Activated T-helper 1 cell treated with anti-CD3 and anti-CD28 coated beads, Interleukin-12 subunit alpha, Interleukin-12 subunit beta, Interleukin-2, Interleukin-4 antibody, amounts not matched to agents 30 ng/mL and 10 ng/mL and 1 ng/mL, durations not matched to agents 14 hours and 24 hours and 36 hours (primary cell): ENCODE results near the gene PPP1R1B. TPM values are rescaled to one million over a fixed set of nuclear protein-coding genes. Genes with fewer than 3 reads are reported as not detected.
"Not testable (repeated sequence)": the region's sequence is repeated elsewhere in the genome, so short reads cannot be mapped to it uniquely, and the experiment has no call there.

ENCODE experiments used
- DNase-seq: peaks from one replicate; pipeline ENCODE4 v3.0.0; 2021; ENCODE audit warnings: low spot score
- H3K27ac Mint-ChIP-seq: one replicate; pipeline ENCODE4 v1.8.0; 2021; ENCODE audit warnings: mild to moderate bottlenecking, mixed read lengths
- H3K27me3 Mint-ChIP-seq: one replicate; pipeline ENCODE4 v1.8.0; 2022; ENCODE audit warnings: mild to moderate bottlenecking, moderate library complexity, mixed read lengths; ENCODE audit not compliant: insufficient read depth
- H3K36me3 Mint-ChIP-seq: one replicate; pipeline ENCODE4 v1.8.0; 2021; ENCODE audit warnings: low read depth, mixed read lengths
- H3K4me1 Mint-ChIP-seq: one replicate; pipeline ENCODE4 v1.8.0; 2021; ENCODE audit warnings: low read depth, mixed read lengths
- H3K4me3 Mint-ChIP-seq: one replicate; pipeline ENCODE4 v1.8.0; 2021; ENCODE audit warnings: mild to moderate bottlenecking, moderate library complexity, mixed read lengths
- H3K9me3 Mint-ChIP-seq: one replicate; pipeline ENCODE4 v1.8.0; 2021; ENCODE audit warnings: mixed read lengths
- intact Hi-C: fragments of 100-400 bp; cut with micrococcal nuclease; formaldehyde crosslinking; loops from one replicate; pipeline ENCODE4 v1.15.1; 2024
- total RNA-seq: library from RNA; stranded (reverse); gene quantifications from 2 replicates; pipeline ENCODE4 v1.2.3, GENCODE V29; 2022

Gene PPP1R1B
- total RNA-seq, result not detected in 2 replicates

DNA sequence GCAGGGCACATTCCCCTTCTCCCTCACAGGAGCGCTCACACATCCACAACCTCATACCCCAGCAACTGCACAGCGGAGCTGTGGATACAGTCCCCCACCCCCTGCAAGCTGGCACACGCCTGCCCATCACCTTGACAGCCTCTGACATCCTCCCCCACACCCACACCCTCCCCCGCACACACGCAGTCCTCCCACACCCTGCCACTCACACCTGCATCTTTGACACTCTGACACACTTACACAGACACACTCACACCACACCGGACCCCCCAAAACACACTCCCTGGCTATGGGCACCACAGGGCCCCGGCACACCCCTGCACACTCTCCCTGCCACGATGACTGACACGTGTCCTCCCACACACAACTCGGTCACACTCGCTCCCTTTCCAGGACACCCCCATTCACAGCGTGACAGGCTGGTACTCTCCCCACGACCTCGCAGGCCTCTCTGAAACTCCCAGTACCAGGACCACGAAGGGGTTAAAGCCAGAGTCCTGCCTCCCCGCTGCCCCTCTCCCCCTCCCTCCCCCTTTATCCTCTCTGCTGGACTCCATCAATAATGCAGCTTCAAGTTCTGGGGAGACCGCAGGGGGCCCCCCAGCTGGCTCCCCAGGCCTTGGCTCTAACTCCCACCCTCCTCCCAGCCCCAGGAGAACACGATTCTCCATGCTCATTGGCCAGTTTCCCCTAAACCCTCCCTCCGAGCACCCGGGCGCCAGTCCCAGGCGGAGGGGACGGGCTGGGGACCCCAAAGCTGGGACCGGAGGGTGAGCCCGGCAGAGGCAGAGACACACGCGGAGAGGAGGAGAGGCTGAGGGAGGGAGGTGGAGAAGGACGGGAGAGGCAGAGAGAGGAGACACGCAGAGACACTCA is at the start of gene PPP1R1B:
Gene PPP1R1B, plus strand, starts transcription at position 782 of the 876 bp plus-strand sequence. CDS start 441 bp downstream, outside the sequence.
- Mint-ChIP-seq H3K4me3 (no peak within 1 kb of the TSS), H3K9me3 (no peaks in the 10 kb centered on the region), H3K27ac (no peak within 1 kb of the TSS), H3K36me3 (no peaks in the 10 kb centered on the region), H3K27me3 (peaks cover 46% of the 10 kb centered on the region), H3K4me1 (peaks cover 33% of the 10 kb centered on the region)
- intact Hi-C loops, result loop anchor here (10.0 kb wide), 1 partner anchor 422 kb away; the partner anchor contains the start of gene RPL19
- no peak for DNase-seq

DNA sequence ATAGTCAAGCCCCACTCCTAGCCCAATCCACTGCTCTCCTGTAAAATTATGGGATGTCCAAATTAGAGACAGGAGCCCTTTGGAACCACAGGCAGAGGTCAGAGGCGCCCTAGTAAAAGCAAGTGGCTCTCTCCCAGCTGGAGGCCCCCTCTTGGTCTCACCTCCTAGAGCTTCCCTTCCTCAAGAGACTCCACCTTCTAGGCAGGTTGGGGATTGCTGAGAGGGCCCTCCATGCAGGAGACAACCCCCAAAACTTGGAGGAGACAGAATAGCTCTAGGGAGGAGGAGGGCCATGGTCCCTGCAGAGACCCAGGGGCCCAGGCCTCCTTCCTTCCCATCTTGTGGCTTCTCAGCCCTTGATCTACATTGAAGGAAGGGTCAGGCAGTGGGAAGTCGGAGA is 48.5 kb upstream of the PPP1R1B start:
- Mint-ChIP-seq H3K4me3 (no peak overlapping the region), H3K27ac (no peak overlapping the region), H3K9me3 (no peaks in the 10 kb centered on the region), H3K36me3 (no peaks in the 10 kb centered on the region), H3K4me1 (peaks cover 5% of the 10 kb centered on the region), H3K27me3 (peaks cover 6% of the 10 kb centered on the region)
- DNase-seq, result no peak
- intact Hi-C loops, result no loop called here

DNA sequence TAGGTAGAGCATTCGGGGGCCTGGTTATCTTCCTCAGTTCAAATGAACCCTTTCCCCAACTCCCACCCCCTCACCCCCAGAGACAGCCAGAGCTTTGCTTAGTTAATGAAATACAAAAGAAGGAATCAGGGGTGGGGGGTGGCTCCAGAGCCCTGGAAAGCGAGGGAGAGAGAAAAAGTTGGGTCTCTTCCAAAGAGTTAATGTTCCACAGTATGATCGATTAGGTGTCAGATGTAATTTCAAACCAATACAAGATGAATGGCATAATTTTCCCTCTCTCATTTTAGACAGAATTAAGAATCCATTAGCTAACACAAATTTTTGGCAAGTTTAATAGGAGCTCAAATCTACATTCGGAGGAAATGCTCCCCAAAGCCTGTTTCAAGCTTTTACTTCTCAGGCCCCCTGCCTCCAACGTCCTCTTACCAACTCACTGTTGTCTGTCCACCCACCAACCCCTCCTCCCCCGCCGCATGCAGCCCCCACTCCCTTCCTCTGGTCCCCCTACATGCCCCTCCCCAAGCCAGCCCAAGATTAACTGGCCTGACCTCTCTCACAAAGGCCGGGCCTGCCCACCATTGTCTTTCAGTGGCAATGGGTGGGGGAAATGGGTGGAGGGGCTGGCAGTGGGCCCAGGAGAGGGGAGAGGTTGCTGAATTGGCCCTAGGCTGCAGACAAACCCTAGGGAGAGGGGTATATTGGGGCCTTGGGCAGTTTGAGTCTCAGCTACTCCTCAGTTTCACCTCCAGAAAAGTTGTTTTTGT is 47.3 kb upstream of the PPP1R1B start:
- intact Hi-C loops, result no loop called here

DNA sequence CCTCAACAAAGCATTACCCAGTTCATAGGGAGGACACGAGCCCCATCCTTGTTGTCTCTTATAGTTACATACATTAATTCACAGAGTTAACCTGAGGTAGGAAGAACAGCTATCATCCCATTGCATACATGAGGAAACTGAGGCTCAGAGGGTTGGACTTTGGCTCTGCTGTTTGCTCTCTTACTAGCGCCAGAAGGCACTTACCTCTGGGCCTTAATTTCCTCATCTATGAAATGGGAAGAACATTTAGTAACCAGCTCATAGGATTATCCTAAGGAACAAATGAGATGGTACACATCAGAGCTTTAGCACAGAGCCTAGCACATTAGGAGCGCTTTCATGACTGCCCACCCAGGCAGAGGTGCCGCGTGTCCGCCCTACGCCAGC is 46.7 kb upstream of the PPP1R1B start:
- Mint-ChIP-seq H3K4me3 (no peak overlapping the region), H3K4me1 (no peaks in the 10 kb centered on the region), H3K27me3 (peaks cover 4% of the 10 kb centered on the region), H3K9me3 (no peaks in the 10 kb centered on the region), H3K27ac (no peak overlapping the region), H3K36me3 (no peaks in the 10 kb centered on the region)
- intact Hi-C loops, result no loop called here
- no peak for DNase-seq

More for the DNA sequence above, 47.3 kb upstream of the PPP1R1B start:
- no peaks in the 10 kb centered on the region for H3K36me3 Mint-ChIP-seq
- no peaks in the 10 kb centered on the region for H3K4me1 Mint-ChIP-seq
- H3K27me3 Mint-ChIP-seq, result peaks cover 4% of the 10 kb centered on the region
- H3K27ac Mint-ChIP-seq, result no peak overlapping the region
- no peak overlapping the region for H3K4me3 Mint-ChIP-seq
- H3K9me3 Mint-ChIP-seq, result no peaks in the 10 kb centered on the region
- no peak for DNase-seq

DNA sequence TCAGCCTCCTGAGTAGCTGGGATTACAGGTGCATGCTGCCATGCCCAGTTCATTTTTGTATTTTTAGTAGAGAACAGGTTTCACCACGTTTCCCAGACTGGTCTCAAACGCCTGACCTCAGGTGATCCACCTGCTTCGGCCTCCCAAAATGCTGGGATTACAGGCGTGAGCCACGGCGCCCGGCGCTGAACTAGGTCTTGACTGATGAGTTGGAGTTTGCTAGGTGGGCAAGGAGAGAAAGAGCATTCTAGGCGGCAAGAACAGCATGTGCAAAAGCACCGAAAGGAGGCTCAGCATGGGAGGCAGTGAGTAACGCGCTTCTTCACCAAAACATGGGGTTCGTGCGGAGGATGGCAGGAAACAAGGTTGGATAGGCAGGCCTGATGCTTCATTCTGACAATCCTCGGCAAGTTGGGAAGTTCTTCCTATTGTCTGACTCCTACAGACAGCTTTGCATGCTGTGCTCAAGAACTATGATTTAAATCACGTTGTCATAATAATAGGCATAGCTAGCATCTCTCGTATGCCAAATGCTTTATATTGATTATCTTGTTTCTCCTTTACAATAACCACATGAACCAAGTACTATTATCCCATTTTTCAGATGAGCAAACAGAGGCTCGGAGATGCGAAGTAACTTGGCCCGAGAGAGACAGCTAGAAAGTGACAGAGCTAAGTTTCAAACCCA is 45.5 kb upstream of the PPP1R1B start:
- Mint-ChIP-seq H3K27me3 (peaks cover 4% of the 10 kb centered on the region), H3K36me3 (no peaks in the 10 kb centered on the region), H3K27ac (no peak overlapping the region), H3K9me3 (no peaks in the 10 kb centered on the region), H3K4me1 (no peaks in the 10 kb centered on the region), H3K4me3 (no peak overlapping the region)
- no peak for DNase-seq
- intact Hi-C loops, result no loop called here

DNA sequence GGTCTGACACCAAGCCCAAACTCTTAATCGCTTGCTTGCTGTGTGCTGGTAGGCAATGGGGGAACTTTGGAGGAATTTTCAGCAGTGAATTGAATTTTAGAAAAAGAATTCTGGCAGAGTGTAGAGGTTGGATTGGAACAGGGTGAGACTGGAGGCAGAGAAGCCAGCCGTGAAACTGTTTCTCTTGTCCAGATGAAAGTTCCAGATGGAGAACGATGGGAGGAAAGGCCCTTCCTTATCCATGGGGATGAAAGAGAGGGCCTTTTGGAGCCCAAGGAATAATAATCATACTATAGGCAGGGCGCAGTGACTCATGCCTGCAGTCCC is 45.0 kb upstream of the PPP1R1B start:
- H3K4me3 Mint-ChIP-seq, result no peak overlapping the region
- no peaks in the 10 kb centered on the region for H3K4me1 Mint-ChIP-seq
- H3K27ac Mint-ChIP-seq, result no peak overlapping the region
- DNase-seq, result no peak
- peaks cover 4% of the 10 kb centered on the region for H3K27me3 Mint-ChIP-seq
- no peaks in the 10 kb centered on the region for H3K9me3 Mint-ChIP-seq
- intact Hi-C loops, result no loop called here
- H3K36me3 Mint-ChIP-seq, result no peaks in the 10 kb centered on the region

DNA sequence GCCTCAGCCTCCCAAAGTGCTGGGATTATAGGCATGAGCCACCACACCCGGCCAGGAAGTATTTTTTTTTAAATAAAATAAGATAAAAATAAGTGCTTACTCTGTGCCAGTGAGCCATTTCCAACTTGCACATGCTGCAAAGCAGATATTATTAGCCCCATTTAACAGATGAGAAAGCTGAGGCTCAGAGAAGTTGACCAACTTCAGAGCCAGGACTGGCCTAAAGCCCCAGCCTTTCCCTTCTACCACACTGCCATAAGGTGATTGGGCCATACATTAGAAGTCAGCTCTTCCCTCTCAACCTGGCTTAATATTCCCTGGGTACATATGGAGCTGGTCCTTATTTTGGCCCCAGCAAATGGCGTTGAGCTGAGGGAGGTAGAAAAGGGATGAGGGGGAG is 44.1 kb upstream of the PPP1R1B start:
- intact Hi-C loops, result no loop called here
- Mint-ChIP-seq H3K9me3 (no peaks in the 10 kb centered on the region), H3K27ac (no peak overlapping the region), H3K36me3 (no peaks in the 10 kb centered on the region), H3K4me1 (no peaks in the 10 kb centered on the region), H3K4me3 (no peak overlapping the region), H3K27me3 (peaks cover 5% of the 10 kb centered on the region)
- no peak for DNase-seq

DNA sequence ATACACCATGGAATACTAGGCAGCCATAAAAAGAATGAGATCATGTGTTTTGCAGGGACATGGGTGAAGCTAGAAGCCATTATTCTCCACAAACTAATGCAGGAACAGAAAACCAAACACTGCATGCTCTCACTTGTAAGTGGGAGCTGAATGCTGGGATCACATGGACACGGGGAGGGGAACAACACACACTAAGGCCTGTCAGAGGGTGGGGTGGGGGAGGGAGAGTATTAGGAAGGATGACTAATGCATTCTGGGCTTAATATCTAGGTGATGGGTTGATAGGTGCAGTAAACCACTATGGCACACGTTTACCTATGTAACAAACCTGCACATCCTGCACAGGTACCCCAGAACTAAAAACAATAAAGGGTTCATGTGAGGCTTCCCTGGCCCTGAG is 36.6 kb upstream of the PPP1R1B start:
- peaks cover 40% of the 10 kb centered on the region for H3K27me3 Mint-ChIP-seq
- H3K9me3 Mint-ChIP-seq, H3K27ac Mint-ChIP-seq, DNase-seq, intact Hi-C loops, H3K4me1 Mint-ChIP-seq, H3K4me3 Mint-ChIP-seq, H3K36me3 Mint-ChIP-seq: not testable (repeated sequence)

DNA sequence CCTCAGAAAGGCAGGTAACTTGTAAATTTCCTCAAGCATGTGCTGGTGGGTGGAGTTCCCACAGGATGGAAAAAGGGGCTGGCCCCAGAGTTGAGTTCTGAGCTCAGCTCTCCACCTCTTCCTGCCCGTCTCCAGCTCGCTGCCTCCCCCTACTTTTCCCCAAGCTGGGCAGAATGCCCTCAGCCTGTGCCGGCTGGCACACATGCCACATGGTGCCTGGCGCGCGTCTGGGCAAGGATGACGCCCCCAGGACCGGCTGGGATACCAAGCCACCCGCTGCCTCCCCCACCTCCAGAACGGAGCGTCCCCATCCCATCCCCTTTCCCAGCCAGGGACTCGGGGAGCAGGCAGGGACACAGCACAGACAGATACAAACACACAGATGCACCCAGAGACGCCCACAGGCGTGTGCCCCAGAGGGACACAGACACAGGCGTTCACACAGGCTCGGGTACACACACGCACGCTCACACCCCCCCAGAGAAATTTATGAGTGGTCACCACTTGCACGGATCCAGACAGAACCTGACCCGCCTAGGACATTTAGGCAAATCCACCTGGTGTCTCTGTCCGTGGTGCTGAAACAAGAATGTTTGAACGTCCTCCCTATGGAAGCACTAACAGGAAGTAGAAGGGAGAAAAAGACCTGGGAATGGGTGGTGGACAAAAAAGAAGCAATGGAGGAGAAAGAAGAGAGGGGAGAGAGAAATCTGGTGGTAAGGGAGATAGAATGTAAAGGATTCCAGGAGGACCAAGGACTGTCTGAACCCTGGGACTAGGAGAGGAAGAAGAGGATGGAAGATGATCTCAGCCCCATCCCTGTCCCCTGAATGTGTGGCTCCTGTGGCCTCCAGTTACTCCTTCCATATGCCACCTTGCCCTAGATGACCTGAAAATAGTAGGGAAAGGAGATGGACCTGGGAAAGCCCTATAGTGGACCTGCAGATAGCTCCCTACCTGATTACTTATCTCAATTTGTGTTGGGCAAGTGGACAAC is 34.5 kb upstream of the PPP1R1B start:
- no peak overlapping the region for H3K27ac Mint-ChIP-seq
- peaks cover 4% of the 10 kb centered on the region for H3K4me1 Mint-ChIP-seq
- peaks cover 4% of the 10 kb centered on the region for H3K36me3 Mint-ChIP-seq
- intact Hi-C loops, result no loop called here
- no peak for DNase-seq
- no peaks in the 10 kb centered on the region for H3K9me3 Mint-ChIP-seq
- H3K27me3 Mint-ChIP-seq, result peaks cover 58% of the 10 kb centered on the region
- no peak overlapping the region for H3K4me3 Mint-ChIP-seq

DNA sequence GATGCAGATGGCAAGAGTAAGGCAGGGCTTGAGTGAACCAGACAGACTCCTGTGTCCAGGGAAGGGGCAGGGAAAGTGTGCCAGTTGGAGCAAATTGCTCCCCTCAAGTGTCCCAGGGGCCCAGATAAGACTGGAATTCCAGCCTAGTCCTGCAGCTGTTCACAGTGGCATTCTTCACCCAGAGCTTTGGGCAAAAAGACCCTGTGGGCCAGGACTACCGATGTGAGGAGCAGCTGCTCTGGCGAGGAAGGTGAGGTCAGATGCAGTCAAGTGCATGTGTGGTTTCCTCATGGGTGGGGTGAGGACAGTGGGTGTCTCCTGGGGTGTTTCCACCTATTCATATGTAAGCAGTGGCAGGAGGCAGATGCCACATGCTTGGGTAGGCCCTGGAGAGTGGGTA is 33.4 kb upstream of the PPP1R1B start:
- intact Hi-C loops, result no loop called here
- Mint-ChIP-seq H3K36me3 (peaks cover 4% of the 10 kb centered on the region), H3K4me1 (peaks cover 4% of the 10 kb centered on the region), H3K9me3 (no peaks in the 10 kb centered on the region), H3K27me3 (peaks cover 67% of the 10 kb centered on the region), H3K4me3 (no peak overlapping the region), H3K27ac (no peak overlapping the region)
- no peak for DNase-seq

DNA sequence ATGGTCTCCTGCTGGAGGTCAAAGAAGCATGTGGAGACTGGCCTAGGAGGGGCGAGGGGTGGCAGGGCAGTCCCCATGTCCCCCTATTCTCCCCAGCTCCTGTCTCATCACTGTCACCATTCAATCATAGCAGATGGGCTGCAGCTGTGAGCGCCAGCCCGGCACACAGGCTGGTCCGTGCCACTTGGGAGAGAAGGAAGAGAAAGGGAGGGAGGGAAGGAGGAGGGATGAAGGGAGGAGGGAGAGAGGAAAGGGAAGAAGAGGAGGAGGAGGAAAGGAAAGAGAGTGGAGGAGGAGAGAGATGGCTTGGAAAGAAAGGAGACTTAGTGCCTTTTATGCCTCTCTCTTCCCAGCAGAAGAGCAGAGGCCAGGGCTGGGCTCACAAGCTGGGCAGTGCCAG is 31.5 kb upstream of the PPP1R1B start:
- DNase-seq, result no peak
- Mint-ChIP-seq H3K4me3 (no peak overlapping the region), H3K9me3 (no peaks in the 10 kb centered on the region), H3K27ac (no peak overlapping the region), H3K36me3 (peaks cover 4% of the 10 kb centered on the region), H3K27me3 (peaks cover 66% of the 10 kb centered on the region), H3K4me1 (peaks cover 4% of the 10 kb centered on the region)
- intact Hi-C loops, result loop anchor here (2.0 kb wide), 1 partner anchor 14 kb away; no protein-coding TSS in a partner anchor

DNA sequence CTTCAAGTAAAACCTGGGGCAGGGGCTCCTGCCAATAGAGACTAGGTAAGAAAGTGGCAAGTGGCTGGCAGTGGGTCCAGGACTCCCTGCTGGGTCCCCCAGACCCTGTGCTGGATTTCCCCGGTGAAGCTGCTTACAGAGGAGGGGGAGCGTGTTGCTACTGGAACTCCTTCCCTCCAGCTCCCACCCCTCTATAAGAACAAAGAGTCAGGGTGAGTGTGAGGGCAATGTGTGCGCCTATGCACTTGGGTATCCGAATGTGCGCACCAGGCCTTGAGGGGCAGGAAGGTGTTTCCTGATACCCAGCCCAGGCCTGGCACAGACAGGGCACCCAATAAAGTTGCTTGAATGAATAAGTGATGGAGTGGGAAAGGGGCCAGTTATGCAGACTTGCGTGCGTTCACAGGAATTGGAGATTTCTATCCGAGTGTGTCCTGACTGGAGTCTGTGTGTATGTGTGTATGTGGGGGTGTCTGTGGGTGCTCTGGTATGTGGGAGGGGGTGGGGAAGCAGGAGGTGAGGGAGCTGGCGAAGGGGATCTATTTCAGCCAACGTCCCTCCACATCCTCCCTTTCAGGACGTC is 30.7 kb upstream of the PPP1R1B start:
- DNase-seq, result no peak
- peaks cover 71% of the 10 kb centered on the region for H3K27me3 Mint-ChIP-seq
- no peak overlapping the region for H3K4me3 Mint-ChIP-seq
- peaks cover 4% of the 10 kb centered on the region for H3K36me3 Mint-ChIP-seq
- H3K4me1 Mint-ChIP-seq, result peaks cover 4% of the 10 kb centered on the region
- no peak overlapping the region for H3K27ac Mint-ChIP-seq
- H3K9me3 Mint-ChIP-seq, result no peaks in the 10 kb centered on the region
- intact Hi-C loops, result loop anchor here (2.0 kb wide), 1 partner anchor 13 kb away; no protein-coding TSS in a partner anchor
